A549 (cell line): Measurements from ENCODE around the gene JAGN1. TPM values are rescaled to one million over a fixed set of nuclear protein-coding genes. Genes with fewer than 3 reads are reported as not detected.

ENCODE experiments used
- ATAC-seq, 2 experiments: fragments of 200-7000 bp in 1 of 2; fragments of >200 bp in 1 of 2; cut with Nextera tagmentation in 1 of 2; cut with Tn5 transposase in 1 of 2; 3 replicates each; pipeline versions ENCODE4 v1.8.0 to v1.9.1; 2018 to 2020; ENCODE audit warnings: mild to moderate bottlenecking in 1 of 2, moderate library complexity in 1 of 2
- CTCF ChIA-PET: fragments of 300-600 bp; sonication (Branson Sonifier 250); formaldehyde crosslinking; extraction: SDS; loops from one replicate; lab custom pipeline; 2021; ENCODE audit warnings: antibody characterized with exemption, inconsistent platforms; lab: Yijun Ruan, JAX
- POLR2A ChIA-PET: fragments of 350-600 bp; formaldehyde crosslinking; extraction: SDS; loops from one replicate; lab custom pipeline; 2021; ENCODE audit warnings: antibody characterized with exemption, inconsistent platforms; lab: Yijun Ruan, JAX
- DNase-seq, 2 experiments: peaks; one replicate each; pipeline versions ENCODE4 v3.0.0 to v3.0.0-alpha.2; 2011 to 2016; ENCODE audit warnings: low read depth in 1 of 2, low spot score in 1 of 2
- FAIRE-seq: peaks from 2 replicates; lab custom pipeline; 2011; peaks lifted over from hg19 to GRCh38; lab: Jason Lieb, UNC
- H3K27ac ChIP-seq, 2 experiments: fragments of >200 bp; sonication (Bioruptor Twin); formaldehyde crosslinking; 3 replicates each; pipeline ENCODE4 v1.5.1; 2016 to 2017
- H3K4me1 ChIP-seq: fragments of >200 bp; sonication (Bioruptor Twin); formaldehyde crosslinking; 3 replicates; pipeline ENCODE4 v1.6.1; 2016
- H3K4me2 ChIP-seq: fragments of >200 bp; sonication (Bioruptor Twin); formaldehyde crosslinking; 3 replicates; pipeline ENCODE4 v1.6.1; 2016
- H3K4me3 ChIP-seq: fragments of >200 bp; sonication (Bioruptor Twin); formaldehyde crosslinking; 3 replicates; pipeline ENCODE4 v1.5.1; 2016
- H3K9me3 ChIP-seq: fragments of >200 bp; sonication (Bioruptor Twin); formaldehyde crosslinking; 3 replicates; pipeline ENCODE4 v1.6.1; 2016
- BHLHE40 ChIP-seq: IDR thresholded peaks from 2 replicates; pipeline ENCODE4 v1.6.1; 2012; ENCODE audit warnings: low read depth, low read length, inconsistent platforms
- CHD4 ChIP-seq: fragments of 200-600 bp; sonication (generic); IDR thresholded peaks from 2 replicates; pipeline ENCODE4 v1.6.1; 2016; ENCODE audit warnings: antibody characterized with exemption, mild to moderate bottlenecking, borderline replicate concordance
- EHF ChIP-seq: fragments of 250-450 bp; sonication (Bioruptor Pico); IDR thresholded peaks from 2 replicates; pipeline ENCODE4 v1.5.0; 2020; ENCODE audit warnings: mild to moderate bottlenecking
- ESRRA ChIP-seq: fragments of 150-350 bp; IDR thresholded peaks from 2 replicates; pipeline ENCODE4 v1.6.1; 2014; ENCODE audit warnings: mild to moderate bottlenecking, low read length, borderline replicate concordance
- FOSB ChIP-seq: fragments of 250-450 bp; sonication (Bioruptor Pico); IDR thresholded peaks from 2 replicates; pipeline ENCODE4 v1.5.0; 2020; ENCODE audit warnings: mild to moderate bottlenecking, moderate library complexity
- FOSL2 ChIP-seq, 2 experiments: fragments of 450-650 bp in 1 of 2; fragments of >200 bp in 1 of 2; sonication (Bioruptor Twin) in 1 of 2; formaldehyde crosslinking; IDR thresholded peaks; 2 replicates each; pipeline versions ENCODE4 v1.5.0 to v1.6.1; 2016 to 2020; ENCODE audit warnings: mild to moderate bottlenecking in 1 of 2, moderate library complexity in 1 of 2
- FOXS1 ChIP-seq: fragments of 250-450 bp; sonication (Bioruptor Pico); IDR thresholded peaks from 2 replicates; pipeline ENCODE4 v1.5.0; 2020; ENCODE audit warnings: mild to moderate bottlenecking, moderate library complexity
- HDAC2 ChIP-seq: fragments of 200-600 bp; sonication (generic); IDR thresholded peaks from 2 replicates; pipeline ENCODE4 v1.6.1; 2016
- HEYL ChIP-seq: fragments of 250-450 bp; sonication (Bioruptor Pico); IDR thresholded peaks from 2 replicates; pipeline ENCODE4 v1.8.0; 2021; ENCODE audit warnings: mild to moderate bottlenecking, moderate library complexity
- HMGXB4 ChIP-seq: fragments of 250-450 bp; sonication (Bioruptor Pico); IDR thresholded peaks from 2 replicates; pipeline ENCODE4 v1.5.0; 2021; ENCODE audit warnings: mild to moderate bottlenecking, moderate library complexity, borderline replicate concordance
- HOXA7 ChIP-seq: fragments of 250-450 bp; sonication (Bioruptor Pico); IDR thresholded peaks from 2 replicates; pipeline ENCODE4 v1.5.0; 2020; ENCODE audit warnings: mild to moderate bottlenecking, moderate library complexity
- HOXB5 ChIP-seq: fragments of 250-450 bp; sonication (Bioruptor Pico); IDR thresholded peaks from 2 replicates; pipeline ENCODE4 v1.5.0; 2020; ENCODE audit warnings: mild to moderate bottlenecking, moderate library complexity
- JUNB ChIP-seq: fragments of >200 bp; sonication (Bioruptor Twin); formaldehyde crosslinking; IDR thresholded peaks from 2 replicates; pipeline ENCODE4 v1.6.1; 2016
- NR3C1 ChIP-seq: fragments of >200 bp; sonication (Bioruptor Twin); formaldehyde crosslinking; IDR thresholded peaks from 3 replicates; pipeline ENCODE4 v1.6.1; 2017
- PHF8 ChIP-seq: fragments of 200-600 bp; sonication (generic); IDR thresholded peaks from 2 replicates; pipeline ENCODE4 v1.6.1; 2016; ENCODE audit warnings: low read depth, mild to moderate bottlenecking, antibody characterized with exemption, moderate library complexity, borderline replicate concordance
- POLR2A ChIP-seq: IDR thresholded peaks from 2 replicates; pipeline ENCODE4 v1.6.1; 2012; ENCODE audit warnings: mild to moderate bottlenecking, low read length
- RCOR1 ChIP-seq: fragments of 150-350 bp; IDR thresholded peaks from 2 replicates; pipeline ENCODE4 v1.6.1; 2014; ENCODE audit warnings: antibody characterized with exemption, low read length, low read depth
- REST ChIP-seq: fragments of 200-600 bp; sonication (generic); IDR thresholded peaks from 2 replicates; pipeline ENCODE4 v1.6.1; 2016; ENCODE audit warnings: antibody characterized with exemption, mild to moderate bottlenecking, moderate library complexity
- RFX5 ChIP-seq: fragments of 450-650 bp; IDR thresholded peaks from 2 replicates; pipeline ENCODE4 v1.7.1; 2014; ENCODE audit warnings: antibody characterized with exemption, mild to moderate bottlenecking, moderate library complexity
- RNF2 ChIP-seq: fragments of 200-600 bp; sonication (generic); IDR thresholded peaks from 2 replicates; pipeline ENCODE4 v1.6.1; 2016; ENCODE audit warnings: low read depth, mild to moderate bottlenecking, antibody characterized with exemption, moderate library complexity, borderline replicate concordance
- SMC3 ChIP-seq: fragments of >200 bp; sonication (Bioruptor Twin); formaldehyde crosslinking; IDR thresholded peaks from 3 replicates; pipeline ENCODE4 v1.6.1; 2018; ENCODE audit warnings: inconsistent platforms
- TFCP2L1 ChIP-seq: fragments of 250-450 bp; sonication (Bioruptor Pico); IDR thresholded peaks from 2 replicates; pipeline ENCODE4 v1.5.0; 2021; ENCODE audit warnings: mild to moderate bottlenecking
- ZFP36 ChIP-seq: fragments of 450-650 bp; IDR thresholded peaks from 2 replicates; pipeline ENCODE4 v1.6.1; 2014; ENCODE audit warnings: borderline replicate concordance; ENCODE audit not compliant: partially characterized antibody
- ZNF302 ChIP-seq: fragments of 250-450 bp; sonication (Bioruptor Pico); IDR thresholded peaks from 2 replicates; pipeline ENCODE4 v1.9.0; 2021; ENCODE audit warnings: inconsistent platforms, mild to moderate bottlenecking, moderate library complexity
- WGBS: methylation state at CpG from one replicate; pipeline ENCODE4 v1.1.6; 2017; ENCODE audit errors: missing lambda C conversion rate; 5-methylcytosine and 5-hydroxymethylcytosine counted together
- polyA plus RNA-seq, 4 experiments: library from polyadenylated mRNA; depleted of rRNA in 3 of 4; stranded (reverse); fragments of >200 nt; fragmentation: RNase III in 1 of 4; extraction: RNeasy Plus Mini Kit Qiagen cat#74134 plus additional on column Dnase treatment in 1 of 4; gene quantifications; 2 replicates in 3 of 4; 3 replicates in 1 of 4; pipeline ENCODE4 v1.2.3, GENCODE V29; 2011 to 2017
- TF ChIP-seq, protein P1 (sequence below): fragments of >200 bp; sonication (Bioruptor Twin); formaldehyde crosslinking; IDR thresholded peaks from 2 replicates; pipeline ENCODE4 v1.6.1; 2016
- TF ChIP-seq, protein P2 (sequence below): fragments of 250-450 bp; sonication (Bioruptor Pico); IDR thresholded peaks from 2 replicates; pipeline ENCODE4 v1.5.0; 2020; ENCODE audit warnings: low read depth, mild to moderate bottlenecking, moderate library complexity
- TF ChIP-seq, protein P3 (sequence below): IDR thresholded peaks from 2 replicates; pipeline ENCODE4 v1.6.1; 2012

JAGN1 gene
- polyA plus RNA-seq, 2 of the 4 experiments (the other 2 are of a cell fraction), result 48.6 to 63.2 TPM

- POLR2A ChIA-PET, result no interaction called here
- Histone ChIP-seq H3K4me1 (peaks cover 22% of the 10 kb centered on the region), H3K4me2 (no peak overlapping the region), H3K9me3 (no peaks in the 10 kb centered on the region), H3K27ac (no peak overlapping the region), H3K4me3 (no peak overlapping the region)
- no peak for DNase-seq
- TF ChIP-seq HOXB5 (no peak), HOXA7 (CRISPR knock-in tag) (no peak), TFCP2L1 (CRISPR knock-in tag) (no peak), ZNF302 (CRISPR knock-in tag) (no peak), RCOR1 (no peak), REST (no peak), ZFP36 (no peak), ESRRA (no peak), CHD4 (no peak), HEYL (CRISPR knock-in tag) (no peak), SMC3 (no peak), RFX5 (no peak), JUNB (no peak), HMGXB4 (CRISPR knock-in tag) (no peak), FOSB (CRISPR knock-in tag) (no peak), FOXS1 (no peak), EHF (CRISPR knock-in tag) (no peak), HDAC2 (no peak)
- TF ChIP-seq, protein P1, sequence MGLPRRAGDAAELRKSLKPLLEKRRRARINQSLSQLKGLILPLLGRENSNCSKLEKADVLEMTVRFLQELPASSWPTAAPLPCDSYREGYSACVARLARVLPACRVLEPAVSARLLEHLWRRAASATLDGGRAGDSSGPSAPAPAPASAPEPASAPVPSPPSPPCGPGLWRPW, result no peak
- TF ChIP-seq, protein P2, sequence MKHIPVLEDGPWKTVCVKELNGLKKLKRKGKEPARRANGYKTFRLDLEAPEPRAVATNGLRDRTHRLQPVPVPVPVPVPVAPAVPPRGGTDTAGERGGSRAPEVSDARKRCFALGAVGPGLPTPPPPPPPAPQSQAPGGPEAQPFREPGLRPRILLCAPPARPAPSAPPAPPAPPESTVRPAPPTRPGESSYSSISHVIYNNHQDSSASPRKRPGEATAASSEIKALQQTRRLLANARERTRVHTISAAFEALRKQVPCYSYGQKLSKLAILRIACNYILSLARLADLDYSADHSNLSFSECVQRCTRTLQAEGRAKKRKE (CRISPR knock-in tag), result no peak
- no peak for FAIRE-seq
- WGBS, result 96% methylated on average over 8 of the region's 8 CpGs
- no peak for ATAC-seq
- CTCF ChIA-PET, result interaction anchor here (0.7 to 6.7 kb wide), 2 partner anchors 14 to 92 kb away, joined by 5 to 54 read pairs; partner anchors contain the start of gene CRELD1
Measured at GRCh38 chr3:9918261-9919038, 28.0 kb downstream of the JAGN1 start.

- CTCF ChIA-PET, result interaction anchor here (8.6 kb wide), 1 partner anchor 20 kb away, joined by 146 read pairs; no protein-coding TSS in a partner anchor
- no peak for TF ChIP-seq HDAC2
- no peak for TF ChIP-seq POLR2A
- no peak for TF ChIP-seq NR3C1
- TF ChIP-seq RNF2, result no peak
- TF ChIP-seq, protein P3, sequence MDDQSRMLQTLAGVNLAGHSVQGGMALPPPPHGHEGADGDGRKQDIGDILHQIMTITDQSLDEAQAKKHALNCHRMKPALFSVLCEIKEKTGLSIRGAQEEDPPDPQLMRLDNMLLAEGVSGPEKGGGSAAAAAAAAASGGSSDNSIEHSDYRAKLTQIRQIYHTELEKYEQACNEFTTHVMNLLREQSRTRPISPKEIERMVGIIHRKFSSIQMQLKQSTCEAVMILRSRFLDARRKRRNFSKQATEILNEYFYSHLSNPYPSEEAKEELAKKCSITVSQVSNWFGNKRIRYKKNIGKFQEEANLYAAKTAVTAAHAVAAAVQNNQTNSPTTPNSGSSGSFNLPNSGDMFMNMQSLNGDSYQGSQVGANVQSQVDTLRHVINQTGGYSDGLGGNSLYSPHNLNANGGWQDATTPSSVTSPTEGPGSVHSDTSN, result no peak
- TF ChIP-seq HOXA7 (CRISPR knock-in tag), result no peak
- TF ChIP-seq HEYL (CRISPR knock-in tag), result no peak
- no peak for TF ChIP-seq BHLHE40
- no peak for TF ChIP-seq FOSL2 (IDR thresholded peaks at IDR 0.05)
- TF ChIP-seq FOSL2 (CRISPR knock-in tag; IDR thresholded peaks at IDR 0.05), result no peak
- TF ChIP-seq EHF (CRISPR knock-in tag), result no peak
- TF ChIP-seq PHF8, result no peak
- TF ChIP-seq CHD4, result no peak
Measured at GRCh38 chr3:9928158-9928557, 37.7 kb downstream of the JAGN1 start.

More at GRCh38 chr3:9928158-9928557, 37.7 kb downstream of the JAGN1 start:
- H3K27ac ChIP-seq, result no peak overlapping the region
- 0 out of 3 replicates have a peak, but pooled peaks cover 5% of the 10 kb centered on the region for H3K9me3 ChIP-seq
- FAIRE-seq (no peak), DNase-seq (no peak), ATAC-seq (no peak)
- H3K4me2 ChIP-seq, result no peak overlapping the region
- H3K4me3 ChIP-seq, result no peak overlapping the region
- peaks cover 4% of the 10 kb centered on the region; the same call in 1 of the 3 replicates for H3K4me1 ChIP-seq
- POLR2A ChIA-PET, result no interaction called here
- WGBS, result 93% methylated on average over 15 of the region's 23 CpGs
